WTC11 (cell line): ENCODE measurements around the gene DNAH17. TPM values are rescaled to one million over a fixed set of nuclear protein-coding genes. Genes with fewer than 3 reads are reported as not detected.

ENCODE experiments used
- ATAC-seq: fragments of 200-7000 bp; cut with Tn5 transposase; 2 replicates; pipeline ENCODE4 v1.10.0; 2021; ENCODE audit warnings: mild to moderate bottlenecking, moderate library complexity
- CTCF ChIA-PET: fragments of 300-600 bp; sonication (Branson Sonifier 250); formaldehyde crosslinking; loops from one replicate; lab custom pipeline; 2021; ENCODE audit warnings: antibody characterized with exemption; lab: Charles Lee
- POLR2A ChIA-PET: fragments of 350-600 bp; sonication (Branson Sonifier 250); formaldehyde crosslinking; loops from one replicate; lab custom pipeline; 2021; ENCODE audit warnings: antibody characterized with exemption; lab: Charles Lee
- DNase-seq: peaks from one replicate; pipeline ENCODE4 v3.0.0; 2021; ENCODE audit warnings: low spot score
- H3K27ac Mint-ChIP-seq: 2 replicates; pipeline ENCODE4 v1.8.0; 2021; ENCODE audit warnings: mixed read lengths
- H3K27me3 Mint-ChIP-seq: 2 replicates; pipeline ENCODE4 v1.8.0; 2021; ENCODE audit warnings: low read depth, mild to moderate bottlenecking, moderate library complexity, mixed read lengths
- H3K36me3 Mint-ChIP-seq: 2 replicates; pipeline ENCODE4 v1.8.0; 2021; ENCODE audit warnings: mixed read lengths
- H3K4me1 Mint-ChIP-seq: 2 replicates; pipeline ENCODE4 v1.8.0; 2022; ENCODE audit warnings: mixed read lengths
- H3K4me3 Mint-ChIP-seq: 2 replicates; pipeline ENCODE4 v1.8.0; 2021; ENCODE audit warnings: mild to moderate bottlenecking, moderate library complexity, mixed read lengths
- H3K9me3 Mint-ChIP-seq: 2 replicates; pipeline ENCODE4 v1.8.0; 2021; ENCODE audit warnings: mixed read lengths
- ATF6 ChIP-seq: sonication (generic); formaldehyde crosslinking; IDR thresholded peaks from 2 replicates; pipeline ENCODE4 v1.8.1; 2023; ENCODE audit warnings: mild to moderate bottlenecking, missing genetic modification reagents
- CDX4 ChIP-seq: fragments of 250-450 bp; sonication (Bioruptor Pico); IDR thresholded peaks from 2 replicates; pipeline ENCODE4 v1.9.0; 2021; ENCODE audit warnings: moderate library complexity, mild to moderate bottlenecking, inconsistent platforms, borderline replicate concordance
- EMX1 ChIP-seq: fragments of 250-450 bp; sonication (Bioruptor Pico); IDR thresholded peaks from 2 replicates; pipeline ENCODE4 v1.8.0; 2021; ENCODE audit warnings: mild to moderate bottlenecking
- GRHL2 ChIP-seq: fragments of 250-450 bp; sonication (Bioruptor Pico); IDR thresholded peaks from 2 replicates; pipeline ENCODE4 v1.8.0; 2022; ENCODE audit warnings: mild to moderate bottlenecking, moderate library complexity; ENCODE audit not compliant: insufficient replicate concordance, severe bottlenecking
- HMGA2 ChIP-seq: fragments of 250-450 bp; sonication (Bioruptor Pico); IDR thresholded peaks from 2 replicates; pipeline ENCODE4 v1.4.0; 2021; ENCODE audit warnings: mild to moderate bottlenecking, moderate library complexity
- KAT7 ChIP-seq: sonication (generic); formaldehyde crosslinking; IDR thresholded peaks from 2 replicates; pipeline ENCODE4 v1.8.1; 2023; ENCODE audit warnings: missing genetic modification reagents, mild to moderate bottlenecking, borderline replicate concordance
- NR1H2 ChIP-seq: sonication (generic); formaldehyde crosslinking; IDR thresholded peaks from 2 replicates; pipeline ENCODE4 v1.9.0; 2021; ENCODE audit warnings: mild to moderate bottlenecking, moderate library complexity, missing genetic modification reagents
- NR3C1 ChIP-seq: sonication (generic); formaldehyde crosslinking; conservative IDR thresholded peaks from 2 replicates; pipeline ENCODE4 v1.8.1; 2023; ENCODE audit warnings: low read depth, mild to moderate bottlenecking, missing genetic modification reagents
- TCF7 ChIP-seq: sonication (generic); formaldehyde crosslinking; IDR thresholded peaks from 2 replicates; pipeline ENCODE4 v1.8.0; 2022; ENCODE audit warnings: mild to moderate bottlenecking, low read depth, missing genetic modification reagents, moderate library complexity
- TEAD1 ChIP-seq: sonication (generic); formaldehyde crosslinking; IDR thresholded peaks from 2 replicates; pipeline ENCODE4 v1.8.0; 2022; ENCODE audit warnings: mild to moderate bottlenecking, missing genetic modification reagents
- TEAD4 ChIP-seq: sonication (generic); formaldehyde crosslinking; IDR thresholded peaks from 2 replicates; pipeline ENCODE4 v1.8.0; 2022; ENCODE audit warnings: mild to moderate bottlenecking, missing genetic modification reagents
- ZNF121 ChIP-seq: sonication (generic); formaldehyde crosslinking; IDR thresholded peaks from 2 replicates; pipeline ENCODE4 v1.8.0; 2023; ENCODE audit warnings: missing genetic modification reagents
- ZNF219 ChIP-seq: sonication (generic); formaldehyde crosslinking; IDR thresholded peaks from 2 replicates; pipeline ENCODE4 v1.8.0; 2023; ENCODE audit warnings: missing genetic modification reagents, mild to moderate bottlenecking, borderline replicate concordance
- ZNF263 ChIP-seq: sonication (generic); formaldehyde crosslinking; IDR thresholded peaks from 2 replicates; pipeline ENCODE4 v1.8.1; 2022; ENCODE audit warnings: low read depth, mild to moderate bottlenecking, moderate library complexity, missing genetic modification reagents
- ZNF281 ChIP-seq: sonication (generic); formaldehyde crosslinking; IDR thresholded peaks from 2 replicates; pipeline ENCODE4 v1.8.0; 2023; ENCODE audit warnings: mild to moderate bottlenecking, missing genetic modification reagents
- total RNA-seq: library from RNA; stranded (reverse); gene quantifications from 3 replicates; pipeline ENCODE4 v1.2.3, GENCODE V29; 2021
- TF ChIP-seq, protein P1 (sequence below): sonication (generic); formaldehyde crosslinking; IDR thresholded peaks from 2 replicates; pipeline ENCODE4 v1.8.0; 2022; ENCODE audit warnings: mild to moderate bottlenecking, missing genetic modification reagents
- TF ChIP-seq, protein P2 (sequence below): sonication (generic); formaldehyde crosslinking; IDR thresholded peaks from 2 replicates; pipeline ENCODE4 v1.8.1; 2023; ENCODE audit warnings: mild to moderate bottlenecking, moderate library complexity, missing genetic modification reagents

DNAH17 gene
- total RNA-seq, 1 experiment from 2014 or later: 0.87 TPM

DNA sequence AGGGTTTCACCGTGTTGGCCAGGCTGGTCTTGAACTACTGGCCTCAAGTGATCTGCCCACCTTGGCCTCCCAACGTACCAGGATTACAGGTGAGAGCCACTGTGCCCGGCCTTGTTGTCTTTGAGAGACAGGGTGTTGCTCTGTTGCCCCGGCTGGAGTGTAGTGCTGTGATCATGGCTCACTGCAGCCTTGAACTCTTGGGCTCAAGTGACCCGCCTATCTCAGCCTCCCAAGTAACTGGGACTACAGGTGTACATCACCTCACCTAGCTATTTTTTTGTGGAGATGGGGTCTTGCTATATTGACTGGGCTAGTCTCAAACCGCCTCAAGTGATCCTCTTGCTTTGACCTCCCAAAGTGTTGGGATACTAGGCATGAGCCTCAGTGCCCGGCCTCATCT, 130.4 kb downstream of the DNAH17 start:
- Mint-ChIP-seq H3K9me3 (peaks cover 10% of the 10 kb centered on the region), H3K4me3 (no peak overlapping the region), H3K36me3 (peaks cover 5% of the 10 kb centered on the region; the same call in 1 of the 2 replicates), H3K27ac (no peak overlapping the region), H3K4me1 (no peaks in the 10 kb centered on the region), H3K27me3 (no peaks in the 10 kb centered on the region)
- DNase-seq (no peak), ATAC-seq (no peak)
- ChIA-PET CTCF (interaction anchor here (0.7 to 1.6 kb wide), 3 partner anchors 45 to 324 kb away, joined by 3 to 6 read pairs (median 4); no protein-coding TSS in a partner anchor), POLR2A (no interaction called here)
- TF ChIP-seq, protein P1, sequence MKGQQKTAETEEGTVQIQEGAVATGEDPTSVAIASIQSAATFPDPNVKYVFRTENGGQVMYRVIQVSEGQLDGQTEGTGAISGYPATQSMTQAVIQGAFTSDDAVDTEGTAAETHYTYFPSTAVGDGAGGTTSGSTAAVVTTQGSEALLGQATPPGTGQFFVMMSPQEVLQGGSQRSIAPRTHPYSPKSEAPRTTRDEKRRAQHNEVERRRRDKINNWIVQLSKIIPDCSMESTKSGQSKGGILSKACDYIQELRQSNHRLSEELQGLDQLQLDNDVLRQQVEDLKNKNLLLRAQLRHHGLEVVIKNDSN: no peak
- TF ChIP-seq ZNF219 (CRISPR knock-in tag): no peak

GRCh38 chr17:78444392-78444791, 132.8 kb downstream of the DNAH17 start:
- TF ChIP-seq TEAD4 (CRISPR knock-in tag): no peak
- TF ChIP-seq ATF6 (CRISPR knock-in tag): no peak
- TF ChIP-seq EMX1 (CRISPR knock-in tag): no peak
- TF ChIP-seq HMGA2 (CRISPR knock-in tag): no peak
- no peak for TF ChIP-seq NR1H2 (CRISPR knock-in tag)
- no peak for TF ChIP-seq ZNF121
- TF ChIP-seq GRHL2 (CRISPR knock-in tag): no peak
- TF ChIP-seq ZNF281: no peak
- TF ChIP-seq, protein P2, sequence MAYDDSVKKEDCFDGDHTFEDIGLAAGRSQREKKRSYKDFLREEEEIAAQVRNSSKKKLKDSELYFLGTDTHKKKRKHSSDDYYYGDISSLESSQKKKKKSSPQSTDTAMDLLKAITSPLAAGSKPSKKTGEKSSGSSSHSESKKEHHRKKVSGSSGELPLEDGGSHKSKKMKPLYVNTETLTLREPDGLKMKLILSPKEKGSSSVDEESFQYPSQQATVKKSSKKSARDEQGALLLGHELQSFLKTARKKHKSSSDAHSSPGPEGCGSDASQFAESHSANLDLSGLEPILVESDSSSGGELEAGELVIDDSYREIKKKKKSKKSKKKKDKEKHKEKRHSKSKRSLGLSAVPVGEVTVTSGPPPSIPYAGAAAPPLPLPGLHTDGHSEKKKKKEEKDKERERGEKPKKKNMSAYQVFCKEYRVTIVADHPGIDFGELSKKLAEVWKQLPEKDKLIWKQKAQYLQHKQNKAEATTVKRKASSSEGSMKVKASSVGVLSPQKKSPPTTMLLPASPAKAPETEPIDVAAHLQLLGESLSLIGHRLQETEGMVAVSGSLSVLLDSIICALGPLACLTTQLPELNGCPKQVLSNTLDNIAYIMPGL: no peak
- no peak for TF ChIP-seq ZNF219 (CRISPR knock-in tag)
- TF ChIP-seq NR3C1: no peak
- TF ChIP-seq ZNF263 (CRISPR knock-in tag): no peak
- TF ChIP-seq KAT7 (CRISPR knock-in tag): no peak
- no peak for TF ChIP-seq TCF7 (CRISPR knock-in tag)
- no peak for TF ChIP-seq CDX4 (CRISPR knock-in tag)
- no peak for TF ChIP-seq TEAD1 (CRISPR knock-in tag)
- TF ChIP-seq, all 79 proteins: peak for 0
- ChIA-PET CTCF (interaction anchor here (0.7 to 1.4 kb wide), 4 partner anchors 22 to 100 kb away, joined by 3 to 9 read pairs (median 4); no protein-coding TSS in a partner anchor), POLR2A (interaction anchor here (0.5 kb wide), 1 partner anchor 36 kb away, joined by 4 read pairs; no protein-coding TSS in a partner anchor)
- H3K27ac Mint-ChIP-seq: no peak overlapping the region
- peaks cover 10% of the 10 kb centered on the region for H3K9me3 Mint-ChIP-seq
- no peaks in the 10 kb centered on the region for H3K27me3 Mint-ChIP-seq
- no peak for ATAC-seq
- H3K4me1 Mint-ChIP-seq: no peaks in the 10 kb centered on the region
- peaks cover 5% of the 10 kb centered on the region; the same call in 1 of the 2 replicates for H3K36me3 Mint-ChIP-seq
- H3K4me3 Mint-ChIP-seq: no peak overlapping the region
- no peak for DNase-seq
